Activated T-cell treated with anti-CD3 and anti-CD28 coated beads for 4 hours (primary cell): Measurements from ENCODE around the gene TRANK1.
"Not testable (repeated sequence)": the region's sequence is repeated elsewhere in the genome, so short reads cannot be mapped to it uniquely, and the experiment has no call there.

ENCODE experiments used
- DNase-seq: peaks from one replicate; pipeline ENCODE4 v3.0.0-alpha.2; 2020

Gene TRANK1

GRCh38 chr3:36956155-36956554, 11.3 kb upstream of the TRANK1 start:
- DNase-seq: no peak

GRCh38 chr3:36954452-36955134, 9.7 kb upstream of the TRANK1 start:
- no peak for DNase-seq

- not testable (repeated sequence) for DNase-seq
These were observed 3.0 kb upstream of the TRANK1 start for GRCh38 chr3:36947814-36948213.

- no peak for DNase-seq
These were observed 603 bp upstream of the TRANK1 start for GRCh38 chr3:36945333-36945980.

GRCh38 chr3:36944012-36944640, 728 bp downstream of the TRANK1 start:
- DNase-seq: no peak

GRCh38 chr3:36943601-36944000, 1.3 kb downstream of the TRANK1 start:
- DNase-seq: no peak

GRCh38 chr3:36942638-36943248, 2.1 kb downstream of the TRANK1 start:
- no peak for DNase-seq

- DNase-seq: no peak
These were observed 3.2 kb downstream of the TRANK1 start for GRCh38 chr3:36941658-36942057.

- no peak for DNase-seq
These were observed 3.7 kb downstream of the TRANK1 start for GRCh38 chr3:36941162-36941561.

- DNase-seq: no peak
These were observed 7.4 kb downstream of the TRANK1 start for GRCh38 chr3:36937492-36937891.

- no peak for DNase-seq
These were observed 11.1 kb downstream of the TRANK1 start for GRCh38 chr3:36933540-36934296.

- DNase-seq: not testable (repeated sequence)
These were observed 13.4 kb downstream of the TRANK1 start for GRCh38 chr3:36931424-36931823.

- DNase-seq: no peak
These were observed 16.6 kb downstream of the TRANK1 start for GRCh38 chr3:36928220-36928619.

GRCh38 chr3:36926292-36926897, 18.5 kb downstream of the TRANK1 start:
- no peak for DNase-seq

- DNase-seq: no peak
These were observed 19.9 kb downstream of the TRANK1 start for GRCh38 chr3:36924744-36925521.

- no peak for DNase-seq
These were observed 20.7 kb downstream of the TRANK1 start for GRCh38 chr3:36923981-36924743.

- DNase-seq: no peak
These were observed 21.3 kb downstream of the TRANK1 start for GRCh38 chr3:36923523-36923943.

- no peak for DNase-seq
These were observed 23.8 kb downstream of the TRANK1 start for GRCh38 chr3:36920884-36921567.

GRCh38 chr3:36919439-36920160, 25.3 kb downstream of the TRANK1 start:
- no peak for DNase-seq

- no peak for DNase-seq
These were observed 26.8 kb downstream of the TRANK1 start for GRCh38 chr3:36918050-36918449.
